HepG2 (cell line): ENCODE data around the gene KCNK2. TPM values are rescaled to one million over a fixed set of nuclear protein-coding genes. Genes with fewer than 3 reads are reported as not detected.

Experiments
- ATAC-seq: fragments of 200-7000 bp; cut with Tn5 transposase; 3 replicates; pipeline ENCODE4 v1.9.1; 2020; ENCODE audit warnings: mild to moderate bottlenecking, moderate library complexity
- BruUV-seq: library from RNA; stranded (reverse); fragments of 400-500 nt; replicated peaks from 2 replicates; lab custom pipeline; 2021; lab: Mats Ljungman, UMichigan
- CTCF ChIA-PET: fragments of 300-600 bp; formaldehyde crosslinking; extraction: SDS; loops from one replicate; lab custom pipeline; 2021; ENCODE audit warnings: low total read pairs, inconsistent platforms, low intra/inter-chr PET ratio; lab: Yijun Ruan, JAX
- POLR2A ChIA-PET: fragments of 350-600 bp; sonication (Branson Sonifier 250); formaldehyde crosslinking; loops from one replicate; lab custom pipeline; 2020; ENCODE audit warnings: antibody characterized with exemption, inconsistent platforms; lab: Yijun Ruan, JAX
- DNase-seq: peaks from one replicate; pipeline ENCODE4 v3.0.0-alpha.2; 2015; ENCODE audit warnings: low spot score
- FAIRE-seq: peaks from 3 replicates; lab custom pipeline; 2011; peaks lifted over from hg19 to GRCh38; lab: Jason Lieb, UNC
- H2AFZ ChIP-seq: one replicate; pipeline ENCODE4 v1.6.1; 2011; ENCODE audit warnings: low read length, inconsistent platforms
- H3K27ac ChIP-seq: fragments of 300-600 bp; 3 replicates; pipeline ENCODE4 v1.8.0; 2011; ENCODE audit warnings: mixed run types, mild to moderate bottlenecking, mixed read lengths, low read length, inconsistent platforms; ENCODE audit not compliant: insufficient read depth; ENCODE audit errors: extremely low read length
- H3K27me3 ChIP-seq, 2 experiments: fragments of 200-600 bp in 1 of 2; 2 replicates in 1 of 2; 3 replicates in 1 of 2; pipeline versions ENCODE4 v1.6.0 to v1.8.0; 2011; ENCODE audit warnings: low read length in 2 of 2, mild to moderate bottlenecking in 2 of 2, moderate library complexity in 2 of 2, inconsistent platforms in 1 of 2; ENCODE audit not compliant: insufficient read depth in 2 of 2, control insufficient read depth in 1 of 2
- H3K36me3 ChIP-seq, 2 experiments: fragments of 200-600 bp in 1 of 2; replicated peaks in 1 of 2; 2 replicates in 1 of 2; 3 replicates in 1 of 2; pipeline versions ENCODE4 v1.5.1 to v1.8.0; 2011; ENCODE audit warnings: low read length in 2 of 2, inconsistent platforms in 1 of 2; ENCODE audit not compliant: insufficient read depth in 2 of 2, control insufficient read depth in 1 of 2
- H3K4me1 ChIP-seq: 2 replicates; pipeline ENCODE4 v1.5.1; 2012; ENCODE audit warnings: low read length, inconsistent platforms; ENCODE audit not compliant: insufficient read depth
- H3K4me2 ChIP-seq: 2 replicates; pipeline ENCODE4 v1.6.0; 2011; ENCODE audit warnings: low read depth, low read length, inconsistent platforms
- H3K4me3 ChIP-seq, 3 experiments: fragments of 200-600 bp in 1 of 3; sonication (generic), shearing (Covaris generic) in 1 of 3; replicated peaks in 1 of 3; 2 replicates each; pipeline ENCODE4 v1.5.1; 2011 to 2016; ENCODE audit warnings: low read length in 3 of 3, inconsistent platforms in 2 of 3, low read depth in 2 of 3, mild to moderate bottlenecking in 2 of 3, control low read depth in 1 of 3, mixed read lengths in 1 of 3; ENCODE audit not compliant: insufficient read depth in 1 of 3
- H3K79me2 ChIP-seq: one replicate; pipeline ENCODE4 v1.6.1; 2011; ENCODE audit warnings: low read length, inconsistent platforms; ENCODE audit not compliant: insufficient read depth
- H3K9ac ChIP-seq: 2 replicates; pipeline ENCODE4 v1.6.0; 2011; ENCODE audit warnings: mild to moderate bottlenecking, low read depth, low read length, inconsistent platforms; ENCODE audit not compliant: insufficient read depth
- H3K9me3 ChIP-seq: 2 replicates; pipeline ENCODE4 v1.5.1; 2012; ENCODE audit warnings: mild to moderate bottlenecking, low read length
- H4K20me1 ChIP-seq: 2 replicates; pipeline ENCODE4 v1.6.0; 2011; ENCODE audit warnings: inconsistent platforms, mild to moderate bottlenecking, low read length, moderate library complexity; ENCODE audit not compliant: insufficient read depth
- EZH2 ChIP-seq: conservative IDR thresholded peaks from 2 replicates; pipeline ENCODE4 v1.6.1; 2012; ENCODE audit warnings: mild to moderate bottlenecking, low read depth, low read length, moderate library complexity
- HNRNPLL ChIP-seq: fragments of 200-400 bp; formaldehyde crosslinking; IDR thresholded peaks from 2 replicates; pipeline ENCODE4 v1.6.1; 2017; ENCODE audit warnings: mild to moderate bottlenecking, low read depth, low read length; ENCODE audit not compliant: poor library complexity, severe bottlenecking
- WGBS: methylation state at CpG from one replicate; pipeline ENCODE4 v1.1.6; 2017; ENCODE audit warnings: low lambda C conversion rate; 5-methylcytosine and 5-hydroxymethylcytosine counted together
- in situ Hi-C: cut with HindIII; loops from 2 replicates; pipeline ENCODE4 v1.10.0; 2017; ENCODE audit warnings: low pct_unique_long_range_greater_than_20kb; ENCODE audit not compliant: extremely low pct_ligation_motif_present
- intact Hi-C: fragments of 100-400 bp; cut with micrococcal nuclease; formaldehyde crosslinking; loops from one replicate; pipeline ENCODE4 v1.10.0; 2022; ENCODE audit not compliant: unreplicated experiment
- polyA plus RNA-seq, 8 experiments: library from polyadenylated mRNA; depleted of rRNA in 3 of 8; stranded (reverse) in 7 of 8; unstranded in 1 of 8; fragments of >200 nt; fragmentation: Illumina TruSeq in 4 of 8; extraction: Trizol in 4 of 8; gene quantifications; 2 replicates each; pipeline versions ENCODE4 v1.2.1 to v1.2.3, GENCODE V29; 2011 to 2016; ENCODE audit warnings: low read depth in 4 of 8, missing spikeins in 1 of 8, mixed read lengths in 1 of 8; ENCODE audit not compliant: insufficient read depth in 1 of 8
- total RNA-seq, 5 experiments: library from RNA; depleted of rRNA; stranded (reverse); fragments of >200 nt; fragmentation: Illumina TruSeq; extraction: Trizol; gene quantifications; 2 replicates each; pipeline ENCODE4 v1.2.3, GENCODE V29; 2016; ENCODE audit warnings: low read depth in 1 of 5
- TF ChIP-seq, protein P1 (sequence below): sonication (generic); formaldehyde crosslinking; IDR thresholded peaks from 2 replicates; pipeline ENCODE4 v1.4.0; 2020; ENCODE audit warnings: missing genetic modification reagents
- TF ChIP-seq, protein P2 (sequence below): IDR thresholded peaks from 2 replicates; pipeline ENCODE4 v1.6.1; 2016

Gene KCNK2
- total and polyA plus RNA-seq, 2 of the 13 experiments (the other 11 are each of a cell fraction or from before 2014, with no cell fraction given), result not detected

DNA sequence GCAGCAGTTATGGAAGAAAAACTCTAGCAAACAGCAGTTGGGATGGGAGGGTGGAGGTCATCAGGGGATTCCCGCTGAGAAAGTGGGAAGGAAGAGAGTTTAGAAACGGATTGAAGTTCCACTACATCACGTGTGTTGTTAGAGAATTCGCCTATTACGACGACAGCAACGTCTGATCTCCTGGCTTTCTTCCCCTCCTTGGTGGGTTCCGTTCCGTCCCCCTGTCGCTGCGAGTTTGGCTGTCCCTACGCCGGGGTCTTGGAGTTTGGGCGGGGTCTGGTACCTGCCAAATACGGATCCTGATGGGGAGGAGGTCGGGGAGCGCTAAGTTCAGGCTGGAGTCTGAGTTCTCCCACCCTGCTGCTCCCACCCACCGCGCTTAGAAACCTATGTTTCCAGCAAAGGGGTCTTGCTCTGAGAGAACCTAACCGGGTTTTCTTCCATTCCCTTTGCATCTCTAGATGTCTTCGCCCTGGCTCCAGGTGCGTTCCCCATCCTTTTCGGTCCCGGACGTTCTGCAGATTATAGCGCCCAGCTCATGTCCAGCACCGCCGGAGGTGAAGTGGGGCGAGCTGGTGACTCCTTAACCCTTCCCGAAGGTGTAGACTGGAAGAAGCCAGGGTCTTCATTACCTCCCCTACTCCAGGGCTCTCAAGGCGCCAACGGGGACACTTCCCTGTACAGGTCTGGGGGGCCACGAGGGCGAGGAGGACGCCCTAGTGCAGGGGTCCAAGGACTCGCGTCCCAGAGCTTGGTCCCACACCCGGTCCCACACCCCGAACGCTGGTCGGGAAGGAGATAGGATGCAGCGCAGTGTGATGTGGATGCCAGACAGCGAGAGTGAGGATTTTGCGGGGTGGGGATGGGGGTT lies 641 bp upstream of the KCNK2 start:
- Histone ChIP-seq H3K9me3 (no peaks in the 10 kb centered on the region), H3K27ac (no peak overlapping the region), H3K79me2 (no peaks in the 10 kb centered on the region), H3K4me1 (no peaks in the 10 kb centered on the region), H3K36me3 (no peaks in the 10 kb centered on the region), H2AFZ (no peak overlapping the region), H3K9ac (no peak overlapping the region), H3K4me3 (peak overlapping the region in 1 of 3 experiments; percentile 16; a peak in 1 of 6 replicates), H3K27me3 (peaks cover 2 to 42% of the 10 kb centered on the region in 2 experiments; a peak in 3 of 5 replicates), H4K20me1 (no peaks in the 10 kb centered on the region), H3K4me2 (no peak overlapping the region)
- no peak for FAIRE-seq
- TF ChIP-seq, protein P1, sequence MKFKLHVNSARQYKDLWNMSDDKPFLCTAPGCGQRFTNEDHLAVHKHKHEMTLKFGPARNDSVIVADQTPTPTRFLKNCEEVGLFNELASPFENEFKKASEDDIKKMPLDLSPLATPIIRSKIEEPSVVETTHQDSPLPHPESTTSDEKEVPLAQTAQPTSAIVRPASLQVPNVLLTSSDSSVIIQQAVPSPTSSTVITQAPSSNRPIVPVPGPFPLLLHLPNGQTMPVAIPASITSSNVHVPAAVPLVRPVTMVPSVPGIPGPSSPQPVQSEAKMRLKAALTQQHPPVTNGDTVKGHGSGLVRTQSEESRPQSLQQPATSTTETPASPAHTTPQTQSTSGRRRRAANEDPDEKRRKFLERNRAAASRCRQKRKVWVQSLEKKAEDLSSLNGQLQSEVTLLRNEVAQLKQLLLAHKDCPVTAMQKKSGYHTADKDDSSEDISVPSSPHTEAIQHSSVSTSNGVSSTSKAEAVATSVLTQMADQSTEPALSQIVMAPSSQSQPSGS (CRISPR knock-in tag), result no peak
- TF ChIP-seq EZH2, result 0 out of 2 replicates have a peak, but pooled peaks have one; percentile 74
- CTCF ChIA-PET, result no interaction called here
- in situ Hi-C loops (no loop called here), intact Hi-C loops (no loop called here)
- peak; percentile 41 for ATAC-seq
- POLR2A ChIA-PET, result no interaction called here
- no TSS peak for BruUV-seq
- DNase-seq, result no peak
- 25% methylated on average over 37 of the region's 44 CpGs for WGBS

DNA sequence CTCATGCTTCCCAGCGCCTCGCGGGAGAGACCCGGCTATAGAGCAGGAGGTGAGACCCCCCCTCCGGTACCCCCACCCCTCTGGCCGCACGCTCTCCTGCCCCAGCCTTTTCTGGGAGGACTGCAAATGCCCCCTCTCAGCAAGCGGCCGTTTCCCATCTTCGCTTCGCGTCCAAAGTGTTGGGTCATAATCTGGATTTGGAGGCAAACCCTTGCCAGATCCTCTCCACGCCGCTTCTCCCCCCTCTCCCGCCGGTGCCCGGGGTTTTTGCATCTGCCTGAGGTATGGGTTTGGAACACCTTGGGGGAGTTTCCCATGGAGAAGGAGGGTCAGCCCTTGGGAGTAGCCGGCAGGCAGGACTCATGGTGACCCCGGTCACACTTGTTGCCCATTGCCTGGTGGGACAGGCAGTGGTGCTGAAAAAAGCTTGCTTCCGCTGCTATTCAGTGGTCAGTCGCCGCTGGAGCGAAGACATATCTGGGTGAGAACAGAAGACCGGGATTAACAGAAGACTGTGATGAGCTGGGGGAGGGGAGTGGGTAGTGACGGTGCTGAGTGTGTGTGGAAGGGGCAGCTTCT lies 935 bp downstream of the KCNK2 start:
- no peak for FAIRE-seq
- Histone ChIP-seq H3K4me2 (no peak overlapping the region), H2AFZ (no peak overlapping the region), H3K79me2 (no peaks in the 10 kb centered on the region)
- in situ Hi-C loops, result no loop called here
- BruUV-seq, result no TSS peak
- WGBS, result 4% methylated on average over 19 of the region's 25 CpGs
- peak; percentile 15 for TF ChIP-seq HNRNPLL
- peak; percentile 58; the same call in 1 of the 2 replicates for TF ChIP-seq EZH2
- TF ChIP-seq, protein P2, sequence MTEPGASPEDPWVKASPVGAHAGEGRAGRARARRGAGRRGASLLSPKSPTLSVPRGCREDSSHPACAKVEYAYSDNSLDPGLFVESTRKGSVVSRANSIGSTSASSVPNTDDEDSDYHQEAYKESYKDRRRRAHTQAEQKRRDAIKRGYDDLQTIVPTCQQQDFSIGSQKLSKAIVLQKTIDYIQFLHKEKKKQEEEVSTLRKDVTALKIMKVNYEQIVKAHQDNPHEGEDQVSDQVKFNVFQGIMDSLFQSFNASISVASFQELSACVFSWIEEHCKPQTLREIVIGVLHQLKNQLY, result no peak
- TF ChIP-seq, all 625 proteins: peak for 2
- POLR2A ChIA-PET, result no interaction called here
- Histone ChIP-seq H3K27me3 (peaks cover 2 to 46% of the 10 kb centered on the region in 2 experiments; a peak in 3 of 5 replicates), H3K9ac (no peak overlapping the region), H4K20me1 (no peaks in the 10 kb centered on the region), H3K9me3 (no peaks in the 10 kb centered on the region), H3K36me3 (no peaks in the 10 kb centered on the region), H3K4me3 (no peak overlapping the region), H3K4me1 (no peaks in the 10 kb centered on the region), H3K27ac (no peak overlapping the region)
- intact Hi-C loops, result no loop called here
- CTCF ChIA-PET, result no interaction called here
- peak; percentile 54 for ATAC-seq
- no peak for DNase-seq
